Measurements from ENCODE around the gene ATXN1.
A peak's percentile ranks its signal among the peaks of the same experiment; 100 is the strongest.

ATXN1 gene

GRCh38 chr6:16471222-16471909 is 289.9 kb downstream of the ATXN1 start (continued):
- TF ChIP-seq ZNF362 (tag by site-specific recombination; IDR thresholded peaks at IDR 0.05) (no peak), ZFP69B (tag by site-specific recombination; IDR thresholded peaks at IDR 0.05) (0 out of 2 replicates have a peak, but pooled peaks have one; percentile 11), ZNF624 (tag by site-specific recombination; IDR thresholded peaks at IDR 0.05) (no peak), ZBTB17 (tag by site-specific recombination; IDR thresholded peaks at IDR 0.05) (peak; percentile 60), ZSCAN4 (tag by site-specific recombination; IDR thresholded peaks at IDR 0.05) (0 out of 2 replicates have a peak, but pooled peaks have one; percentile 24), ZEB2 (tag by site-specific recombination; IDR thresholded peaks at IDR 0.05) (peak; percentile 26; the same call in 1 of the 2 replicates), ZNF37A (tag by site-specific recombination; IDR thresholded peaks at IDR 0.05) (no peak), ZNF341 (tag by site-specific recombination; IDR thresholded peaks at IDR 0.05; ENCODE audit: low read depth) (no peak), ZNF2 (tag by site-specific recombination; IDR thresholded peaks at IDR 0.05) (no peak), ZNF658 (tag by site-specific recombination; IDR thresholded peaks at IDR 0.05) (no peak), TCF7L2 (IDR thresholded peaks at IDR 0.05; ENCODE audit: borderline replicate concordance, low read depth, low read length) (no peak), ZNF169 (tag by site-specific recombination; IDR thresholded peaks at IDR 0.05) (no peak), ZNF48 (tag by site-specific recombination; IDR thresholded peaks at IDR 0.05) (no peak), RBAK (tag by site-specific recombination; IDR thresholded peaks at IDR 0.05) (no peak), MZF1 (tag by site-specific recombination; IDR thresholded peaks at IDR 0.05; ENCODE audit: borderline replicate concordance) (no peak), ZNF112 (tag by site-specific recombination; IDR thresholded peaks at IDR 0.05) (no peak), ZNF155 (tag by site-specific recombination; IDR thresholded peaks at IDR 0.05) (no peak), KLF8 (tag by site-specific recombination; IDR thresholded peaks at IDR 0.05) (no peak), ZNF132 (tag by site-specific recombination; IDR thresholded peaks at IDR 0.05; ENCODE audit: borderline replicate concordance) (no peak), ZBTB11 (tag by site-specific recombination; conservative IDR thresholded peaks at IDR 0.05; ENCODE audit: low read depth) (no peak), GLIS1 (tag by site-specific recombination; IDR thresholded peaks at IDR 0.05) (no peak), ZNF843 (tag by site-specific recombination; IDR thresholded peaks at IDR 0.05) (0 out of 2 replicates have a peak, but pooled peaks have one; percentile 15), ZNF416 (tag by site-specific recombination; IDR thresholded peaks at IDR 0.05) (no peak), ZNF140 (tag by site-specific recombination; IDR thresholded peaks at IDR 0.05) (no peak), ZNF792 (tag by site-specific recombination; IDR thresholded peaks at IDR 0.05) (no peak), ZBTB10 (tag by site-specific recombination; IDR thresholded peaks at IDR 0.05) (no peak)
- TF ChIP-seq, protein P1, sequence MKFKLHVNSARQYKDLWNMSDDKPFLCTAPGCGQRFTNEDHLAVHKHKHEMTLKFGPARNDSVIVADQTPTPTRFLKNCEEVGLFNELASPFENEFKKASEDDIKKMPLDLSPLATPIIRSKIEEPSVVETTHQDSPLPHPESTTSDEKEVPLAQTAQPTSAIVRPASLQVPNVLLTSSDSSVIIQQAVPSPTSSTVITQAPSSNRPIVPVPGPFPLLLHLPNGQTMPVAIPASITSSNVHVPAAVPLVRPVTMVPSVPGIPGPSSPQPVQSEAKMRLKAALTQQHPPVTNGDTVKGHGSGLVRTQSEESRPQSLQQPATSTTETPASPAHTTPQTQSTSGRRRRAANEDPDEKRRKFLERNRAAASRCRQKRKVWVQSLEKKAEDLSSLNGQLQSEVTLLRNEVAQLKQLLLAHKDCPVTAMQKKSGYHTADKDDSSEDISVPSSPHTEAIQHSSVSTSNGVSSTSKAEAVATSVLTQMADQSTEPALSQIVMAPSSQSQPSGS (tag by site-specific recombination; IDR thresholded peaks at IDR 0.05; ENCODE audit: low read depth) = peak; percentile 56
- TF ChIP-seq, protein P2, sequence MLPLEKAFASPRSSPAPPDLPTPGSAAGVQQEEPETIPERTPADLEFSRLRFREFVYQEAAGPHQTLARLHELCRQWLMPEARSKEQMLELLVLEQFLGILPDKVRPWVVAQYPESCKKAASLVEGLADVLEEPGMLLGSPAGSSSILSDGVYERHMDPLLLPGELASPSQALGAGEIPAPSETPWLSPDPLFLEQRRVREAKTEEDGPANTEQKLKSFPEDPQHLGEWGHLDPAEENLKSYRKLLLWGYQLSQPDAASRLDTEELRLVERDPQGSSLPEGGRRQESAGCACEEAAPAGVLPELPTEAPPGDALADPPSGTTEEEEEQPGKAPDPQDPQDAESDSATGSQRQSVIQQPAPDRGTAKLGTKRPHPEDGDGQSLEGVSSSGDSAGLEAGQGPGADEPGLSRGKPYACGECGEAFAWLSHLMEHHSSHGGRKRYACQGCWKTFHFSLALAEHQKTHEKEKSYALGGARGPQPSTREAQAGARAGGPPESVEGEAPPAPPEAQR (tag by site-specific recombination; IDR thresholded peaks at IDR 0.05) = no peak
